ENCODE data around the gene TECPR1. TPM values are rescaled to one million over a fixed set of nuclear protein-coding genes. Genes with fewer than 3 reads are reported as not detected.

TECPR1 gene
- total RNA-seq, 4 donors from 2014 or later: 19.6 to 61.8 (median 26.3) TPM

DNA sequence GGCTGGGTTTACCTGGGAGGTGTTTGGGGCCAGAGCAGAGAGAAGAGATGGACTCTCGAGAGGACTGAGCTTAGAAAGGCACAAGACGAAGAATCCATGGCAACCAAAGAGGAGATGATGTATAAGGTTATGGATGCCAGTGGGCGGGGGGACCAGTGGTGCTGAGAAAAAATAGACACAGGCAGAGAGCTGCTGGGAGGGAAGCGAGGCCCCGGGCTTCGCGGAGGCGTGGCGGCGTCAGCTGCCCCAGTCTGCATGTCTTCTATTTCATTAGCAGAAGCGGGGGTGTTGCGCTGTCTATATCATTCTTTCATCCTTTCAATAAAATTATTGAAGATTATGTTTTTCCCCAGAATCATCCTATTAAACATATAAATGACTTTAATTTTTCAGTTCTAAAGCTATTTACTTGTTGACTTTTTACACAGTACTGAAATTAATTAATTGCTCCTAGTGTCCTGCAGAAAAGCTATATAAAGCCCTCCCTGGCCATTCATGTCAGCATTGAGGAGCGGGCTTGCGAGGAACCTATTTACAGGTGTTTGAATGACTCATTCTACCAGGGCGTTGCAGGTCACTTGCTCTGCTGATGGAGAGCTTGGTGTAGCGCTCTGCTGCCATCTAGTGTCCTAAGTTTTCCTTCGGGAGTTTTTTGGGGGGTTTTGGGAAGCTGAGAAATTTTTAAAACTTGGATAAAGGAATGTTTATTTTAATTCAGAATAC, 83.7 kb downstream of the TECPR1 start:
- 65% methylated on average over 17 of the region's 17 CpGs for WGBS, 2 donors
- H3K4me3 ChIP-seq (replicated peaks in 1 of 3): no peak overlapping the region
- no peak overlapping the region for H3K27ac ChIP-seq
- H3K9me3 ChIP-seq: no peaks in the 10 kb centered on the region
- intact Hi-C loops (cut with DNase I): loop anchor here (2.0 kb wide), 1 partner anchor 146 kb away; no protein-coding TSS in a partner anchor
- no peak for TF ChIP-seq POLR2A (IDR thresholded peaks at IDR 0.05)
- TF ChIP-seq, protein P1, sequence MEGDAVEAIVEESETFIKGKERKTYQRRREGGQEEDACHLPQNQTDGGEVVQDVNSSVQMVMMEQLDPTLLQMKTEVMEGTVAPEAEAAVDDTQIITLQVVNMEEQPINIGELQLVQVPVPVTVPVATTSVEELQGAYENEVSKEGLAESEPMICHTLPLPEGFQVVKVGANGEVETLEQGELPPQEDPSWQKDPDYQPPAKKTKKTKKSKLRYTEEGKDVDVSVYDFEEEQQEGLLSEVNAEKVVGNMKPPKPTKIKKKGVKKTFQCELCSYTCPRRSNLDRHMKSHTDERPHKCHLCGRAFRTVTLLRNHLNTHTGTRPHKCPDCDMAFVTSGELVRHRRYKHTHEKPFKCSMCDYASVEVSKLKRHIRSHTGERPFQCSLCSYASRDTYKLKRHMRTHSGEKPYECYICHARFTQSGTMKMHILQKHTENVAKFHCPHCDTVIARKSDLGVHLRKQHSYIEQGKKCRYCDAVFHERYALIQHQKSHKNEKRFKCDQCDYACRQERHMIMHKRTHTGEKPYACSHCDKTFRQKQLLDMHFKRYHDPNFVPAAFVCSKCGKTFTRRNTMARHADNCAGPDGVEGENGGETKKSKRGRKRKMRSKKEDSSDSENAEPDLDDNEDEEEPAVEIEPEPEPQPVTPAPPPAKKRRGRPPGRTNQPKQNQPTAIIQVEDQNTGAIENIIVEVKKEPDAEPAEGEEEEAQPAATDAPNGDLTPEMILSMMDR (IDR thresholded peaks at IDR 0.05): peak; percentile 65 to 86 (median 80)
- H3K36me3 ChIP-seq: peaks cover 0 to 5% of the 10 kb centered on the region in 2 donors
- H3K27me3 ChIP-seq: no peaks in the 10 kb centered on the region
- H3K4me1 ChIP-seq: no peaks in the 10 kb centered on the region
- peak; percentile 70 to 77 for DNase-seq

DNA sequence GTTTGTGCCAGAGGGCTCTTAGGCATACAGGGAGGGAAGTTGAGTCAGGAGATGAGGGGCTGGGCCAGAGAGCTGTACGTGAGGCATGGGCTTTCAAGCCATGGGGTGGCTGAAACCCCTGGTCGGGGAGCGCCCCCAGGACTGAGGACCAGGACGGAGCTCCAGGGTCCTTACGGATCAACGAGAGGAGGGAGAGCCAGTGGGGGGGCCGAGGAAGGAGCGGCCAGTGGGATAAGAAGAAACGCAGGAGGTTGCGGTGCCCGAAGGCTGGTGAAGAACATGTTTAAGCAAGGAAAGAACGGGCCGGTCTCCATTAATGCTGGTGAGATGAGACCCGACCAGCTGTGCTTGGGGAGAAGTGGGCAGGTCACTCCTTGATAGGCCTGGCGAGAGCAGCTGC, 84.4 kb downstream of the TECPR1 start:
- intact Hi-C loops (cut with DNase I): loop anchor here (2.0 kb wide), 2 partner anchors 61 to 145 kb away; partner anchors contain the start of gene LMTK2
- WGBS, 2 donors: 94% methylated on average over 15 of the region's 15 CpGs

DNA sequence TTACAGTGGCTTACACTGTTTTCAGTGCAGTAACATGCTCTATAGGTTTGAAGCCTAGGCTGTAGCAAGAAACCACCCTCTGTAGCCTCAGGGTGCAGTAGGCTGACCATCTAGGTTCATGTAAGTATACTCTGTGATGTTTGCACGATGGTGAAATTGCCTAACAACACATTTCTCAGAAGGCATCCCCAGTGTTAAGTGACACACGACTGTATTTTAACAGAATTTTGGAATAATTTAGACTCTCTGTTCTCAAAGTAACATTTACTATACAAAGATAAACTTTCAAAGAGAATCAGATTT, 85.4 kb downstream of the TECPR1 start:
- intact Hi-C loops (cut with DNase I): loop anchor here (2.0 kb wide), 1 partner anchor 60 kb away; the partner anchor contains the start of gene LMTK2
- Histone ChIP-seq H3K36me3 (no peaks in the 10 kb centered on the region), H3K9me3 (no peaks in the 10 kb centered on the region), H3K27ac (no peak overlapping the region), H3K27me3 (no peaks in the 10 kb centered on the region), H3K4me1 (no peaks in the 10 kb centered on the region), H3K4me3 (replicated peaks in 1 of 3) (no peak overlapping the region)
- no peak for DNase-seq
- WGBS, 2 donors: 86 to 92% methylated on average over 2 of the region's 2 CpGs
- no peak for TF ChIP-seq POLR2A (IDR thresholded peaks at IDR 0.05)
- TF ChIP-seq, protein P1 (IDR thresholded peaks at IDR 0.05): no peak

More for the DNA sequence above, 84.4 kb downstream of the TECPR1 start:
- no peak for DNase-seq
- no peaks in the 10 kb centered on the region for H3K4me1 ChIP-seq
- H3K27ac ChIP-seq: no peak overlapping the region
- H3K36me3 ChIP-seq: peaks cover 0 to 5% of the 10 kb centered on the region in 2 donors
- H3K27me3 ChIP-seq: no peaks in the 10 kb centered on the region
- no peak overlapping the region for H3K4me3 ChIP-seq (replicated peaks in 1 of 3)
- no peaks in the 10 kb centered on the region for H3K9me3 ChIP-seq
- TF ChIP-seq POLR2A (IDR thresholded peaks at IDR 0.05): no peak
- TF ChIP-seq, protein P1 (IDR thresholded peaks at IDR 0.05): no peak

DNA sequence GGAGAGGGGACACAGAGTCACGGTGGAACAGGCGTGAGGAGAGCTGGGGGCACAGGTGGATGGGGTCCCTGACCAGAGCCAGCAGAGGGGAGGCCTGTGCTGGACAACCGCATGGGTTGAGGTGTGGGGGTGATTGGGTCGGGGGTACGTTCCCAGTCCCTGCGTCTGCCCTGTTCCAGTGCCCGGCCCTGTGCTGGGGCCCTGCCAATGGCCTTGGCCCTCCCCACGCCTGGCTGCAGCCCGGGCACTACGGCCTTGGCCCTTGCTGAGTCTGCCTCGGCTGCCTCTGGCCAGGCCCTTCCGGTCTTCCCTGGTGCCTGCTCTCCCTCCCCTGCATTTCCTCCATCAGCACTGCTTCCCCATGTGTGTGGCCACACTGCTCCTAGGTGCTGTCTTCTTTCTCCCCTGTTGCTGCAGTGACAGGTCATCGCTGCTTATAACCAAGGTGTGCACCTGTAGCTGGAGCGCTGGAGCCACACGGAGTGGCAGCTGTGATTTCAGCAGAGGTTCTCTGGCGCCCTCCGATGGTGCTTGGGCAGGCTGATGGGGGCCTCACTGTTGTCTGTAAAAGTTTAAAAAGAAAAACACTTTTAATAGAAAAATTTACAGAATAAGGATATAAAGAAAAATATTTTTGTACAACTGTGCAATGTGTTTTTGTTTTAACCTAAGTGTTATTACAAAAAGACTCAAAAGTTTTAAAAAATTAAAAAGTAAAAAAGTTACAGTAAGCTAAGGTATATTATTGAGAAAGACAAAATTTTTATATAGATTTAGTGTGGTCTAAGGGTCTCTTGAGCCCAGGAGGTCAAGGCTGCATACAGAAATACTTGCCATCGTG, 86.0 kb downstream of the TECPR1 start:
- H3K36me3 ChIP-seq: no peaks in the 10 kb centered on the region
- no peak overlapping the region for H3K27ac ChIP-seq
- TF ChIP-seq, protein P1 (IDR thresholded peaks at IDR 0.05): peak in 5 of 6 experiments; percentile 35 to 71 (median 57)
- TF ChIP-seq POLR2A (IDR thresholded peaks at IDR 0.05): no peak
- H3K4me3 ChIP-seq (replicated peaks in 1 of 3): no peak overlapping the region
- no peaks in the 10 kb centered on the region for H3K9me3 ChIP-seq
- DNase-seq: peak; percentile 63 to 74
- H3K27me3 ChIP-seq: no peaks in the 10 kb centered on the region
- no peaks in the 10 kb centered on the region for H3K4me1 ChIP-seq
- intact Hi-C loops (cut with DNase I): loop anchor here (2.0 kb wide), 1 partner anchor 59 kb away; the partner anchor contains the start of gene LMTK2
- WGBS, 2 donors: 71 to 77% methylated on average over 18 of the region's 18 CpGs

Other genes with a start within 250 kb of the TECPR1 start
- 10 to 100 TPM; 22.0 to 36.5 (median 26.6) TPM for gene LMTK2, start 145.4 kb downstream of the TECPR1 start, total RNA-seq
- gene BHLHA15, start 40.8 kb downstream of the TECPR1 start, total RNA-seq: 1 to 10 TPM in 3 of 4 donors, not detected in 1; 1.2 to 8.7 (median 1.9) TPM
- gene BRI3, start 29.5 kb upstream of the TECPR1 start, total RNA-seq: 10 to 100 TPM; 23.5 to 51.9 (median 38.0) TPM
- gene BAIAP2L1, start 148.9 kb upstream of the TECPR1 start, total RNA-seq: 10 to 100 TPM; 15.3 to 28.2 (median 19.8) TPM